Measurements from ENCODE around the gene LRRC23.
"Not testable (repeated sequence)": the region's sequence is repeated elsewhere in the genome, so short reads cannot be mapped to it uniquely, and the experiment has no call there.

GRCh38 chr12:6865307-6865706 lies 39.3 kb upstream of the LRRC23 start:
- TF ChIP-seq POLR2AphosphoS5 (IDR thresholded peaks at IDR 0.05; ENCODE audit: low read depth, low read length); CTCF (IDR thresholded peaks at IDR 0.05); RFX5 (IDR thresholded peaks at IDR 0.05; ENCODE audit: low read length); TCF12 (IDR thresholded peaks at IDR 0.05); EZH2phosphoT487 (IDR thresholded peaks at IDR 0.05; ENCODE audit: borderline replicate concordance, low read depth); RAD21 (IDR thresholded peaks at IDR 0.05; ENCODE audit: low read length); USF2 (IDR thresholded peaks at IDR 0.05; ENCODE audit: borderline replicate concordance, low read depth, low read length); TAF1 (IDR thresholded peaks at IDR 0.05; ENCODE audit: borderline replicate concordance, low read depth, low read length); MAX (IDR thresholded peaks at IDR 0.05; ENCODE audit: low read depth); YY1 (IDR thresholded peaks at IDR 0.05; ENCODE audit: low read depth): not testable (repeated sequence)
- TF ChIP-seq, protein P1, sequence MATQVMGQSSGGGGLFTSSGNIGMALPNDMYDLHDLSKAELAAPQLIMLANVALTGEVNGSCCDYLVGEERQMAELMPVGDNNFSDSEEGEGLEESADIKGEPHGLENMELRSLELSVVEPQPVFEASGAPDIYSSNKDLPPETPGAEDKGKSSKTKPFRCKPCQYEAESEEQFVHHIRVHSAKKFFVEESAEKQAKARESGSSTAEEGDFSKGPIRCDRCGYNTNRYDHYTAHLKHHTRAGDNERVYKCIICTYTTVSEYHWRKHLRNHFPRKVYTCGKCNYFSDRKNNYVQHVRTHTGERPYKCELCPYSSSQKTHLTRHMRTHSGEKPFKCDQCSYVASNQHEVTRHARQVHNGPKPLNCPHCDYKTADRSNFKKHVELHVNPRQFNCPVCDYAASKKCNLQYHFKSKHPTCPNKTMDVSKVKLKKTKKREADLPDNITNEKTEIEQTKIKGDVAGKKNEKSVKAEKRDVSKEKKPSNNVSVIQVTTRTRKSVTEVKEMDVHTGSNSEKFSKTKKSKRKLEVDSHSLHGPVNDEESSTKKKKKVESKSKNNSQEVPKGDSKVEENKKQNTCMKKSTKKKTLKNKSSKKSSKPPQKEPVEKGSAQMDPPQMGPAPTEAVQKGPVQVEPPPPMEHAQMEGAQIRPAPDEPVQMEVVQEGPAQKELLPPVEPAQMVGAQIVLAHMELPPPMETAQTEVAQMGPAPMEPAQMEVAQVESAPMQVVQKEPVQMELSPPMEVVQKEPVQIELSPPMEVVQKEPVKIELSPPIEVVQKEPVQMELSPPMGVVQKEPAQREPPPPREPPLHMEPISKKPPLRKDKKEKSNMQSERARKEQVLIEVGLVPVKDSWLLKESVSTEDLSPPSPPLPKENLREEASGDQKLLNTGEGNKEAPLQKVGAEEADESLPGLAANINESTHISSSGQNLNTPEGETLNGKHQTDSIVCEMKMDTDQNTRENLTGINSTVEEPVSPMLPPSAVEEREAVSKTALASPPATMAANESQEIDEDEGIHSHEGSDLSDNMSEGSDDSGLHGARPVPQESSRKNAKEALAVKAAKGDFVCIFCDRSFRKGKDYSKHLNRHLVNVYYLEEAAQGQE (IDR thresholded peaks at IDR 0.05; ENCODE audit: low read depth, low read length) = not testable (repeated sequence)
